ENCODE results near the gene POLR3H.

Gene POLR3H

GRCh38 chr22:41512421-41513194 is 31.7 kb downstream of the POLR3H start:
- no peak for DNase-seq

GRCh38 chr22:41511521-41511968 is 32.7 kb downstream of the POLR3H start:
- DNase-seq = no peak

GRCh38 chr22:41508770-41509170 is 35.5 kb downstream of the POLR3H start:
- DNase-seq = no peak

GRCh38 chr22:41507330-41508063 is 36.8 kb downstream of the POLR3H start:
- no peak for DNase-seq

GRCh38 chr22:41505511-41506220 is 38.6 kb downstream of the POLR3H start:
- no peak for DNase-seq

GRCh38 chr22:41504816-41505215 is 39.5 kb downstream of the POLR3H start:
- DNase-seq = no peak

GRCh38 chr22:41504397-41504796 is 39.9 kb downstream of the POLR3H start:
- no peak for DNase-seq

- DNase-seq = no peak
Measured at GRCh38 chr22:41501209-41501608, 43.1 kb downstream of the POLR3H start.

- DNase-seq = no peak
Measured at GRCh38 chr22:41500303-41500702, 44.0 kb downstream of the POLR3H start.

- DNase-seq = no peak
Measured at GRCh38 chr22:41499624-41500280, 44.5 kb downstream of the POLR3H start.

- no peak for DNase-seq
Measured at GRCh38 chr22:41498303-41498835, 45.9 kb downstream of the POLR3H start.

- peak; percentile 53 for DNase-seq
Measured at GRCh38 chr22:41491374-41492100, 52.7 kb downstream of the POLR3H start.

GRCh38 chr22:41488596-41489385 is 55.5 kb downstream of the POLR3H start:
- no peak for DNase-seq

GRCh38 chr22:41488076-41488475 is 56.2 kb downstream of the POLR3H start:
- no peak for DNase-seq

GRCh38 chr22:41487037-41487935 is 57.0 kb downstream of the POLR3H start:
- no peak for DNase-seq

GRCh38 chr22:41485033-41485432 is 59.2 kb downstream of the POLR3H start:
- DNase-seq = no peak

- no peak for DNase-seq
Measured at GRCh38 chr22:41482319-41482935, 61.8 kb downstream of the POLR3H start.

- DNase-seq = no peak
Measured at GRCh38 chr22:41481925-41482318, 62.3 kb downstream of the POLR3H start.

GRCh38 chr22:41481131-41481830 is 63.0 kb downstream of the POLR3H start:
- DNase-seq = no peak

Measured in right hindlimb (tissue), 1 donor.